IgD-negative memory B cell (primary cell): ENCODE measurements around the gene TRANK1. TPM values are rescaled to one million over a fixed set of nuclear protein-coding genes. Genes with fewer than 3 reads are reported as not detected.
"Not testable (repeated sequence)": the region's sequence is repeated elsewhere in the genome, so short reads cannot be mapped to it uniquely, and the experiment has no call there.

Source experiments
- H3K27ac Mint-ChIP-seq, 3 donors: one replicate each; pipeline ENCODE4 v1.8.0; 2020 to 2022; ENCODE audit warnings: mild to moderate bottlenecking in 3 of 3, mixed read lengths in 3 of 3, moderate library complexity in 1 of 3
- H3K27me3 Mint-ChIP-seq: one replicate; pipeline ENCODE4 v1.8.0; 2021; ENCODE audit warnings: mixed read lengths
- H3K36me3 Mint-ChIP-seq: one replicate; pipeline ENCODE4 v1.8.0; 2020; ENCODE audit warnings: mild to moderate bottlenecking, mixed read lengths
- H3K4me1 Mint-ChIP-seq, 3 donors: one replicate each; pipeline ENCODE4 v1.8.0; 2020 to 2022; ENCODE audit warnings: mixed read lengths in 3 of 3, mild to moderate bottlenecking in 1 of 3
- H3K4me3 Mint-ChIP-seq, 4 donors: one replicate each; pipeline ENCODE4 v1.8.0; 2020 to 2022; ENCODE audit warnings: mild to moderate bottlenecking in 4 of 4, mixed read lengths in 4 of 4, moderate library complexity in 3 of 4
- H3K9me3 Mint-ChIP-seq, 3 donors: one replicate each; pipeline ENCODE4 v1.8.0; 2020 to 2021; ENCODE audit warnings: mixed read lengths in 3 of 3, mild to moderate bottlenecking in 1 of 3
- polyA plus RNA-seq: library from polyadenylated mRNA; unstranded; fragments of 300-500 nt; fragmentation: Illumina TruSeq; gene quantifications from one replicate; pipeline ENCODE4 v1.2.3, GENCODE V29; 2021

Gene TRANK1
- polyA plus RNA-seq, 1 donor from 2014 or later = 27.7 TPM

DNA sequence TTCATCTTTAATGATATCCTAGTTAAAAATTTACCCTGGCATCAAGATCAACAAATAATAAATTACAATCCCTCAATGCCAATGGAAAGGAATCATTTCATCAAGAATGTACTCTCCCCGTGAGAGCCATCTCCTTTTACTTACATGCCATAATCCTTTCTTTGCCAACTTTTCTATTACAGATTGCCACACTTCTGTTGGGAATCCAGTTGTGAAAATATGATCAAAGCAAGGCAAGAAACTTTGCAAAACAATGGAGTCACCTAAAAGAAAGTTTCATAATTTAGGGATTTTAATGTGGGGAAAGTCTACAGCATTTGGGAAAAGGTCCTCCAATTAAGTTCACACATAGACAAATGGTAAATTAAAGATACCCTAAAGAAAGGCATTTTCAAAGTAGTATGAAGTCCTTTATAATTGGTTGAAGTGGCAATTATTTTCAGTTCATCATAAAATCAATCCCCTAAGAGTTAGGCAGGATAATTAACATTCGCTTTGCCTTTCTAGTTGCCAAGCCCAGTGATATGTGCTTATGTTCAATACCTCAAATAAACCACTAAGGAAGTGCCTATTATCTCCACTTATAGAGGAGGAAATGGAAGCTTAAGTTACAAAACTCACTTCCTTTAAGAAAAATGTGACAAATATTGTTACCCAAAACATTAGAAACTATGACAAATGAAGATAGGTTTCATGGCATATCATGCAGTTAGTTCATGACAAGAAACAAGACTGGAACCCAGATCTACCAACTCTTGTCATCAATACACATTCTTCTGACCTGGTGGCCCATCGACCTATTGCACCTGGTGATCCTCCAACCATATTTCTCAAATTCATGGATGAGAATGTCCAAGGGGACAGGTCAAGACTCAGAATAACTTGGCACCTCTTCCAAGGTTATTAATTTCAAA lies 49.1 kb downstream of the TRANK1 start:
- H3K9me3 Mint-ChIP-seq = no peaks in the 10 kb centered on the region
- peaks cover 56 to 65% (median 61%) of the 10 kb centered on the region in 3 donors for H3K4me1 Mint-ChIP-seq
- H3K27me3 Mint-ChIP-seq = no peaks in the 10 kb centered on the region
- peaks cover 11% of the 10 kb centered on the region for H3K36me3 Mint-ChIP-seq
- H3K4me3 Mint-ChIP-seq = peak overlapping the region in 3 of 4 donors; percentile 34 to 70 (median 52)
- peak overlapping the region; percentile 31 to 99 (median 78) for H3K27ac Mint-ChIP-seq

- Mint-ChIP-seq H3K27ac (peak overlapping the region; percentile 78 to 99 (median 95)), H3K36me3 (peaks cover 7% of the 10 kb centered on the region), H3K4me3 (peak overlapping the region; percentile 59 to 90 (median 86)), H3K4me1 (peaks cover 62 to 70% (median 62%) of the 10 kb centered on the region in 3 donors), H3K27me3 (no peaks in the 10 kb centered on the region), H3K9me3 (no peaks in the 10 kb centered on the region)
These were observed 49.9 kb downstream of the TRANK1 start for GRCh38 chr3:36894914-36895313.

- peak overlapping the region in 3 of 4 donors; percentile 70 to 90 (median 87) for H3K4me3 Mint-ChIP-seq
- peaks cover 64 to 68% (median 65%) of the 10 kb centered on the region in 3 donors for H3K4me1 Mint-ChIP-seq
- no peaks in the 10 kb centered on the region for H3K9me3 Mint-ChIP-seq
- no peaks in the 10 kb centered on the region for H3K27me3 Mint-ChIP-seq
- peaks cover 7% of the 10 kb centered on the region for H3K36me3 Mint-ChIP-seq
- peak overlapping the region; percentile 78 to 99 (median 92) for H3K27ac Mint-ChIP-seq
These were observed 51.0 kb downstream of the TRANK1 start for GRCh38 chr3:36893826-36894225.

DNA sequence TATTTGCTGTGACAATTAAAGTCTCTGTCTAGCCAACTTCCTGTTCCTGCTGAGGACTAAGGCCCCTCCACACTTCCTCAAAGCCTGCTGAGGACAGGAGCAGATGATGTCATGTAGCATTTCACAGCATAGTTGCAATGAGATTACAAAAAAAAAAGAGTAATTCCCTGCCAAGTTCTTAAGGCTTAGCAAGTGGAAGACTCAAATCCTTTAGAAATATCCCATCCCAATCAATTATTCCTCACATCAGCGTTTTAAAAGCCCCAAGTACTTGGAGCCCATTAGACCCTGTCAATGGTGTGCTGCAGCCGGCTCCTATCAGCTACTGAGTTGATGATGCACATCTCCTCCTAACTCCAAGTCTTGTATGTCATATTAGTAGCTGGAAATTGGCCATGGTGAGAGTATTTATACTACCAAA lies 51.7 kb downstream of the TRANK1 start:
- H3K4me3 Mint-ChIP-seq = peak overlapping the region in 3 of 4 donors; percentile 84 to 90 (median 87)
- H3K27me3 Mint-ChIP-seq = no peaks in the 10 kb centered on the region
- H3K4me1 Mint-ChIP-seq = peaks cover 64 to 68% (median 65%) of the 10 kb centered on the region in 3 donors
- peaks cover 7% of the 10 kb centered on the region for H3K36me3 Mint-ChIP-seq
- peak overlapping the region; percentile 92 to 99 (median 97) for H3K27ac Mint-ChIP-seq
- no peaks in the 10 kb centered on the region for H3K9me3 Mint-ChIP-seq

DNA sequence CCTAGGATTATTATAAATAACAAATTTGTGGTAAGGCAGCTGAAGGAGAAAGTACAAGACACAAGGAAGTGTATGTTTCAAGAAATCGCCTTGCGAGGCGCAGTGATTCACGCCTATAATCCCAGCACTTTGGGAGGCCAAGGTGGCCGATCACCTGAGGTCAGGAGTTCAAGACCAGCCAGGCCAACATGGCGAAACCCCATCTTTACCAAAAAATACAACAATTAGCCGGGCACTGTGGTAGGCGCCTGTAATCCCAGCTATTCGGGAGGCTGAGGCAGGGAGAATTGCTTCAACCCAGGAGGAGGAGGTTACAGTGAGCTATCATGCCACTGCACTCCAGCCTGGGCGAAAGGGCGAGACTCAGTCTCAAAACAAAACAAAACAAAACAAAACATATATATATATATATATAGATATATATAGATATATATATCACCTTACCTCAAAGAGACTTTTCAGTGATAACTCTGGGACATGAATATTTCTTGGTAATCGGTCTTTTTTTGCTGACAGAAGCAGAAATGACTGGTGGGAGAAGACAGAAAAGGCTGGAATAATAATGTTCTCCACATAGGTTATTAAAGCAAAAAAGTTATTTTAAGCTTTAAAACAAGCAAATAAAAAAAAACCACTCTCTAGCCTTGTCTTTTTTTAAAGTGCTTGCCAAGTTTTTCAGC lies 52.3 kb downstream of the TRANK1 start:
- peak overlapping the region; percentile 79 to 90 (median 86) for H3K4me3 Mint-ChIP-seq
- no peaks in the 10 kb centered on the region for H3K9me3 Mint-ChIP-seq
- H3K36me3 Mint-ChIP-seq = peaks cover 7% of the 10 kb centered on the region
- no peaks in the 10 kb centered on the region for H3K27me3 Mint-ChIP-seq
- H3K27ac Mint-ChIP-seq = peak overlapping the region; percentile 97 to 99 (median 97)
- peaks cover 64 to 68% (median 65%) of the 10 kb centered on the region in 3 donors for H3K4me1 Mint-ChIP-seq

DNA sequence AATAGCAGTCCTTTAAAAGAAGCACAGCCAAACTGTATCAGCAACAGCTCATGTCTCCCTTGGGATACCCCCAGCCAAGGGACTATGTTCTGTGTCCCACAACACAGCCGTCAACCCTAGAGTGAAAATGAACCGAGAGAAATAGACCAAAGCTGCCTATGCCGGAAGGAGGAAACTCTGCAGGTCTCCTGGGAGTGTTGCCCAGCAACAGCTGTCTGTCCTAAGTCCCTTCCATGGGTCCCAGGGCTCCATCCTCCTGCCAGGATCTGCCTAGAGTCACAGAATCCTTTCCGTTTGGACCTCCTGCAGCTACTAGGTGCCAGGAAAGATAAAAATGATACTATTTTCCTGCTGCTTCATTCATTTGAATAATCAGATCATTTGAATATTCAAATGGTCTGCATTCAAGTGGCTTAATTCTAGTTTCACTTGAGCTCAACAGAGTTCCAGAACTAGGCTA lies 53.1 kb downstream of the TRANK1 start:
- H3K36me3 Mint-ChIP-seq = peaks cover 7% of the 10 kb centered on the region
- no peaks in the 10 kb centered on the region for H3K27me3 Mint-ChIP-seq
- peak overlapping the region; percentile 79 to 90 (median 86) for H3K4me3 Mint-ChIP-seq
- peak overlapping the region; percentile 97 to 99 (median 97) for H3K27ac Mint-ChIP-seq
- H3K4me1 Mint-ChIP-seq = peaks cover 60 to 64% (median 62%) of the 10 kb centered on the region in 3 donors
- H3K9me3 Mint-ChIP-seq = no peaks in the 10 kb centered on the region

DNA sequence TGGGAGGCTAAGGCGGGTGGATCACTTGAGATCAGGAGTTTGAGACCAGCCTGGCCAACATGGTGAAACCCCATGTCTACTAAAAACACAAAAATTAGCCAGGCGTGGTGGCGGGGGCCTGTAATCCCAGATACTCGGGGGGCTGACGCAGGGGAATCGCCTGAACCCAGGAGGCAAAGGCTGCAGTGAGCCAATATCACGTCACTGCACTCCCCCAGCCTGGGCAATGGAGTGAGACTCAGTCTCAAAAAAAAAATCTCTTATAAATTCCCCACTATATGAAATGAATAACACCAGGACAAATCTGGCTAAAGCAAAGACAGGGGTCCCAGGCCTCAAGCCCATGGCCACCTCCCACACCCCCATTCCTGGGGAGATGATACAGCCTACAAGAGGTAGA lies 53.8 kb downstream of the TRANK1 start:
- peak overlapping the region; percentile 97 to 99 (median 97) for H3K27ac Mint-ChIP-seq
- H3K27me3 Mint-ChIP-seq, H3K9me3 Mint-ChIP-seq, H3K36me3 Mint-ChIP-seq: not testable (repeated sequence)
- peaks cover 58 to 63% (median 61%) of the 10 kb centered on the region in 3 donors for H3K4me1 Mint-ChIP-seq
- H3K4me3 Mint-ChIP-seq = peak overlapping the region in 3 of 4 donors; percentile 84 to 90 (median 89)

DNA sequence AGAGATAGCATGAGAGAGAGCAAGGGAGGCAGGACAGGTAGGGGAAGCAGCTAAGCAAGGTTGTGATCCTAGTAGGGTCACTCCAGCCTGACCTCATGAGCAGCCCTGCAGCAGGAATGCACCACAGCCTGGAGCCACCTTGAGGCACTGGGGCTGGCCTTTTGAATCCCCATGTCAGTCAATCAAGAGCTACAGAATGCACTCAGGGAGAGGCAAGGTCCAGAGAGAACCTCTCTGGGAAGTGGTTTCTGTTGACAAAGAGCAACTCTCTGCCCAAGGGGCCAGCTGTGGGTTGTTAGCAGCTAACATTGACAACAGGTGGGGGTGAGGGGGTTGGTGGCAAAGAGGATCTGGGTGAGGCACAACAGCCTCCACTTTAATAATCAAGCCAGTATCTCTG lies 54.6 kb downstream of the TRANK1 start:
- Mint-ChIP-seq H3K4me3 (peak overlapping the region in 3 of 4 donors; percentile 68 to 90 (median 84)), H3K27ac (peak overlapping the region; percentile 97 to 99 (median 97)), H3K9me3 (no peaks in the 10 kb centered on the region), H3K4me1 (peaks cover 51 to 55% (median 53%) of the 10 kb centered on the region in 3 donors), H3K36me3 (peaks cover 7% of the 10 kb centered on the region), H3K27me3 (no peaks in the 10 kb centered on the region)

DNA sequence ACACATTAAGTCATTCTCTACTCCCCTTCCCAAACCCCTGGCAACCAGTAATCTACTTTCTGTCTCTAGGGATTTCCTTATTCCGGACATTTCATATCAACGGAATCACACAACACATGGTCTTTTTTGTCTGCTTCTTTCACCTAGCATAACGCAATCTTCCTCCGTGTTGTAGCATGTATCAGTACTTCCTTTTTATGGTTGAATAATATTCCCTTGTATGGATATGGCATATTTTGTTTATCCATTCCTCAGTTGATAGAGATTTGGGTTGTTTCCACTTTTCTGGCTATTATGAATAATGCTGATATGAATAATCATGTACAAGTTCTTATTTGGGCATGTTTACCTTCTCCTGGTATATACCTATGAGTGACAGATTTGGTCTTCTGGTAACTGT lies 63.1 kb downstream of the TRANK1 start:
- H3K9me3 Mint-ChIP-seq = no peaks in the 10 kb centered on the region
- H3K4me1 Mint-ChIP-seq = peaks cover 18 to 23% (median 22%) of the 10 kb centered on the region in 3 donors
- H3K27me3 Mint-ChIP-seq = no peaks in the 10 kb centered on the region
- H3K27ac Mint-ChIP-seq = peak overlapping the region in 1 of 3 donors; percentile 52
- peaks cover 11% of the 10 kb centered on the region for H3K36me3 Mint-ChIP-seq
- H3K4me3 Mint-ChIP-seq = no peak overlapping the region

DNA sequence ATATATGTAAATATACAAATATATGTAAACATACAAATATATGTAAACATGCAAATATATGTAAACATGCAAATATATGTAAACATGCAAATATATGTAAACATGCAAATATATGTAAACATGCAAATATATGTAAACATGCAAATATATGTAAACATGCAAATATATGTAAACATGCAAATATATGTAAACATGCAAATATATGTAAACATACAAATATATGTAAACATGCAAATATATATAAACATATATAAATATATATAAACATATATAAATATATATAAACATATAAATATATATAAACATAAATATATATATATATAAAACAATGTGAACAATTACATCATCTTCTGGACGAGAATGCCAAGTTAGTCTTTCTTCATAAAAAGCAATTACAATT lies 65.0 kb downstream of the TRANK1 start:
- Mint-ChIP-seq H3K36me3 (peaks cover 11% of the 10 kb centered on the region), H3K27ac (peak overlapping the region in 1 of 3 donors; percentile 71)
- not testable (repeated sequence) for H3K4me3 Mint-ChIP-seq

DNA sequence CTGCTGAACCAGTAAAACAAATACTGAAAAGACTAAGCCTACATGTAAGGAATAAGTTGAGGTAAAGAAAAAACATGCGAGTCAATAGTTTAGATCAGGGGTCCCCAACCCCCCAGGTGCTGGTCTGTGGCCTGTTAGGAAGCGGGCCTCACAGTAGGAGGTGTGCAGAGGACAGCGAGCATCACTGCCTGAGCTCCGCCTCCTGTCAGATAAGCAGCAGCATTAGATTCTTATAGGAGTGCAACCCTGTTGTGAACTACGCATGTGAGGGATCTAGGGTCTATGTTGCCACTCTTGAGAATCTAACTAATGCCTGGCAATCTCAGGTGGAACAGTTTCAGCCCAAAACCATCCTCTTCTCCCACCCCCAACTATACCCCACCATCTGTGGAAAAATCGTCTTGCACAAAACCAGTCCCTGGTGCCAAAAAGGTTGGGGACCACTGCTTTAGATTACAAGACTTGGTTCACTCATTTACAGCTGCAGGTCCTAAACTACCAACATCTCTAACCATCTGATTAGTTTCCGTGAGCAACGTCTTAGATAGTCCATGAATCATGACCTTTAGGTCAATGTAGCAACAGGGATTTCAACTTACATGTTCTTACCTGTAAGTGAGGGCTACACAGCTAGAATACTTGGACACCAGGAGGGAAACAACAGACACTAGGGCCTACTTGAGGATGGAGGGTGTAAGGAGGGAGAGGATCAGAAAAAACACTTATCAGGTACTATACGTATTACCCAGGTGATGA lies 66.7 kb downstream of the TRANK1 start:
- Mint-ChIP-seq H3K4me3 (peak overlapping the region in 1 of 4 donors; percentile 18), H3K4me1 (peaks cover 25 to 36% (median 26%) of the 10 kb centered on the region in 3 donors), H3K9me3 (no peaks in the 10 kb centered on the region), H3K27ac (peak overlapping the region; percentile 31 to 92 (median 85)), H3K36me3 (peaks cover 11% of the 10 kb centered on the region), H3K27me3 (no peaks in the 10 kb centered on the region)

More for the DNA sequence above, 65.0 kb downstream of the TRANK1 start:
- not testable (repeated sequence) for H3K27me3 Mint-ChIP-seq, H3K9me3 Mint-ChIP-seq
- H3K4me1 Mint-ChIP-seq = peaks cover 25 to 36% (median 32%) of the 10 kb centered on the region in 3 donors

GRCh38 chr3:36876181-36876936 lies 68.5 kb downstream of the TRANK1 start:
- no peaks in the 10 kb centered on the region for H3K9me3 Mint-ChIP-seq
- peak overlapping the region; percentile 90 to 98 (median 92) for H3K27ac Mint-ChIP-seq
- H3K36me3 Mint-ChIP-seq = peaks cover 5% of the 10 kb centered on the region
- H3K4me1 Mint-ChIP-seq = peaks cover 21 to 32% (median 25%) of the 10 kb centered on the region in 3 donors
- H3K27me3 Mint-ChIP-seq = no peaks in the 10 kb centered on the region
- peak overlapping the region; percentile 73 to 90 (median 82) for H3K4me3 Mint-ChIP-seq

GRCh38 chr3:36875397-36875796 lies 69.5 kb downstream of the TRANK1 start:
- Mint-ChIP-seq H3K4me3 (no peak overlapping the region), H3K36me3 (peaks cover 5% of the 10 kb centered on the region), H3K9me3 (no peaks in the 10 kb centered on the region)

More at GRCh38 chr3:36875397-36875796, 69.5 kb downstream of the TRANK1 start:
- H3K27me3 Mint-ChIP-seq = no peaks in the 10 kb centered on the region
- H3K27ac Mint-ChIP-seq = peak overlapping the region in 2 of 3 donors; percentile 48 to 53
- H3K4me1 Mint-ChIP-seq = peaks cover 23 to 31% (median 25%) of the 10 kb centered on the region in 3 donors
